GM12891 (cell line): ENCODE data around the gene ADAMTS17.

Source experiments
- POLR2A ChIP-seq: IDR thresholded peaks from 2 replicates; pipeline ENCODE4 v1.6.1; 2011; ENCODE audit warnings: low read depth, low read length, control low read depth
- POLR2AphosphoS5 ChIP-seq: IDR thresholded peaks from 2 replicates; pipeline ENCODE4 v1.6.1; 2011; ENCODE audit warnings: low read depth, low read length, control low read depth
- TAF1 ChIP-seq: IDR thresholded peaks from 2 replicates; pipeline ENCODE4 v1.6.1; 2011; ENCODE audit warnings: low read depth, low read length, control low read depth

DNA sequence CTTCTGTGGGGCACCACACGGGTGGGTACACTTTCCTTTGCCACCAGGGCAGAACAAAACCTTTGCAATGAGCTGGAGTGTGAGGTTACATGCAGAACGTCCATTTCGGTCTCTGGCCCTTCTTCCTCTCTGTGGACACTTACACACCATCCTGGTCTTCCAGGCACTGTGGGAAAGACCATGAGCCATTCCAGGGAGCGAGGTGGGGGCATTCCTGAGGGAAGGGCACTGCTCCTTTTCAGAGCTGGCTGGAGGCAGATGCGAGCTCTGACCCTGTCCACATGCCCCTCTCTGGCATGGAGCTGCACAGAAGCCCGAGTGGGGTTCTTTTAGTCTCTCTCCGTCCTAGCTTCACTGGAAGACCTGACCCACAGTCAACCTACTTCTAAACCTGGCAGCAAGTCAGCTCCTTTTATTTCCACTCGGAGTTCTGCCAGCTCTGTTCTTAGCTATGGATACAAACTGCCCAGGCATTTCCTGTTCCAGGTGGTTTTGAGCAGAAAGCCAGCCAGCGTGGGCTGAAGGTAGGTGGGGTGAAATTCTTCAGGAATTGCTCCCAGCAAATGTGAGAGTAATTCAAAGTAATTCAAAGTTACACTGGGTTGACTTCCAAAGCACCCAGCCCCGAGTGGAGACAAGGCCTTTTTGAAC lies 281.4 kb downstream of the ADAMTS17 start:
- no peak for TF ChIP-seq TAF1
- no peak for TF ChIP-seq POLR2A
- TF ChIP-seq POLR2AphosphoS5: no peak
